GM19395 (cell line): ENCODE measurements around the gene VASH2.
"Not testable (repeated sequence)": the region's sequence is repeated elsewhere in the genome, so short reads cannot be mapped to it uniquely, and the experiment has no call there.

ENCODE experiments used
- ATAC-seq: cut with Tn5 transposase; IDR thresholded peaks from one replicate; pipeline ENCODE4 v1.9.1; 2021; ENCODE audit warnings: mild to moderate bottlenecking, moderate library complexity; ENCODE audit not compliant: unreplicated experiment

The VASH2 gene

DNA sequence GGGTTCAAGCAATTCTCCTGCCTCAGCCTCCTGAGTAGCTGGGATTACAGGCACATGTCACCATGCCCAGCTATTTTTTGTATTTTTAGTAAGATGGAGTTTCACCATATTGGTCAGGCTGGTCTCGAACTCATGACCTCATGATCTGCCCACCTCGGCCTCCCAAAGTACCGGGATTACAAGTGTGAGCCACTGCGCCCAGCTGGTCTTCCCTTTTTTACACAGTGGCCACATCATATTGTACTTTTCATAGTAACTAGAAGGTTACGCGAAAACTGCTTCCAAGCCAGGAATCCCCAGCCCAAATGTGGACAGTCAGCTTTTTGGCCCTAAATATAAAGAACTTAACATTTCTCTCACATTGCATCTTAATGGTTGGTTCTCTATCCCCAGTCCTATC, 4.2 kb downstream of the VASH2 start:
- ATAC-seq, result no peak

GRCh38 chr1:212955098-212955497, 4.8 kb downstream of the VASH2 start:
- no peak for ATAC-seq

DNA sequence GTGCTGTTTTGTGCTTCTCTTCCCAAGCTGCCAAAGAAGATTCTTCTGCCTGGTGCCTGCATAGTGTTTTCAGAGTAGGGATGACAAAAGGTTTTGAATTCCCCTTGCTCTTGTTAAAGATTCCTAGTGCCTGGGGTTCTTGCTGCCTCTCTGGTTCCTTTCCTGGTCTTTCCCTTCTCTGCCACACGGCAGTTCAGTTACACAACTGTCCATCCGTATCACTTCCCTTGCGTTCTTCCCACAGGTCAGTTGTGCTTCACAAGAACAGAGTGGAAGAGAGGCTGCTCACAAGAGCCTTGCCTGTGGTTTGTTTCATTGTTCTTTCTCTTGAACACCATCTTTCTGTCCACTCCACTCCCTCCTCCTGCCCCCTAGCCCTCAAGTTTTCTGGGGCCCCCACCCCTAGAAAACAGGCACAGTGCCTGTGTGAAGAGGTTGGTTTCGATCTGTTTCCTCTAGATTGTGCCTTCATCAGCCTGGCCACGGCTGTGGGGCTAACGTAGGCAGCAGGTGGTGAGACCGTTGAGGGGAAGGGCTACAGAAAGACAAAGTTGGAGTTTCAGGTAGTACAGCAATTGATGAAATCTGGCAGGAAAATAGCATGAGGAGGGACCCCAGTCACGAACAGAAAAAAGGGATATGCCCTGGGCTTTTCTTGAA, 5.8 kb downstream of the VASH2 start:
- ATAC-seq, result peak; percentile 25

DNA sequence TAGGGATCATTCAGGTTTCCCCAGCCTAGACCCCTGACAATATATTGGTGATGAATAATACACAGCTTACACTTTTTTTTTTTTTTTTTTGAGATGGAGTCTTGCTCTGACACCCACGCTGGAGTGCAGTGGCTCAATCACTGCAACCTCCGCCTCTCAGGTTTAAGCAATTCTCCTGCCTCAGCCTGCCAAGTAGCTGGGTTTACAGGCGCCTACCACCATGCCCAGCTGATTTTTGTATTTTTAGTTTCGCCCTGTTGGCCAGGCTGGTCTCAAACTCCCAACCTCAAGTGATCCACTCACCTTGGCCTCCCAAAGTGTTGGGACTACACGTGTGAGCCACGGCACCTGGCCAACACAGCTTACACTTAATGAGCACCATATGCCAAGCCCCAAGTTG, 7.2 kb downstream of the VASH2 start:
- ATAC-seq, result no peak

GRCh38 chr1:212958175-212958574, 7.8 kb downstream of the VASH2 start:
- no peak for ATAC-seq

GRCh38 chr1:212959266-212960220, 9.2 kb downstream of the VASH2 start:
- ATAC-seq, result peak; percentile 83

GRCh38 chr1:212960932-212961331, 10.6 kb downstream of the VASH2 start:
- no peak for ATAC-seq

GRCh38 chr1:212962509-212962908, 12.2 kb downstream of the VASH2 start:
- ATAC-seq, result no peak

GRCh38 chr1:212964102-212964501, 13.8 kb downstream of the VASH2 start:
- ATAC-seq, result no peak

DNA sequence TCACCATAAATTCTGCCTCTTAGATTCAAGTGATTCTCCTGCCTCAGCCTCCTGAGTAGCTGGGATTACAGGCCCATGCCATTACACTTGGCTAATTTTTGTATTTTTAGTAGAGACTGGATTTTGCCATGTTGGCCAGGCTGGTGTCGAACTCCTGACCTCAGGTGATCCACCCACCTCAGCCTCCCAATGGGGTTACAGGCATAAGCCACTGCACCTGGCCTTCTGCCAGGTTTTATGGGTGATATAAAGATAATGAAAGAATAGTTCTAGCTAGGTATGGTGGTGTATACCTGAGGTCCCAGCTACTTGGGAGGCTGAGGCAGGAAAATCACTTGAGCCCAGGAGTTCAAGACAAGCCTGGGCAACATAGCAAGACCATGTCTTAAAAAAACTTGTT, 14.7 kb downstream of the VASH2 start:
- ATAC-seq, result not testable (repeated sequence)

DNA sequence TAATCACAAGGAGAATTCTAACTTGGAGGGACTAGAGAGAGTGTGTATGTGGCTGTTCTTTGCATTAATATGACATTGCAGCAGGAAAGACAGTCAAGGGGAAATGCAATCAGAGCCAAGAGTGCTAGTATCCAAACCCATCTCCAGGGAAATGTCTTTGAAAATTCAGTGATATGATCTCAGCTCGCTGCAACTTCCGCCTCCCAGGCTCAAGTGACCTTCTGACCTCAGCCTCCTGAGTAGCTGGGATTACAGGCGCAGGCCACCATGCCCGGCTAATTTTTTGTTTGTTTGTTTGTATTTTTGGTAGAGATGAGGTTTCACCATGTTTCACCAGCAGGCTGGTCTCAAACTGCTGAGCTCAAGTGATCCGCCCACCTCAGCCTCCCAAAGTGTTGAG, 16.3 kb downstream of the VASH2 start:
- no peak for ATAC-seq

DNA sequence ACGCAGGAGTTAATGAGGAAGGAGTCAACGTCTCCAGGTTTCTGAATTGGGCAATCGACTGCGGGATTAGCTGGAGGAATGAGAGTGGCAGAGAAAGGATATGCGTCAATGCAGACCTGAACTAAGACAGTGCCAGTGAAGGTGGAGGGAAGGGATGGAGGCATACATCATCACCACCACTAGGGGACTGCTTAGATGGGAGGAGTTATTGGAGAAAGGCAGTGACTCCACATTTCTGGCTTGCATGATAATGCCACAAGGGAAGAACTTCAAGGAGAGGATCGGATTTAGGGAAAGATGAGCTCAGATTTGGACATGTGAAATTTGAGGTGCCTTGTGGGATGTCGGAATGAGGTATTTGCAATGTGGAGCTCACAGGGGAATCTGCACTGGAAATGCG, 17.5 kb downstream of the VASH2 start:
- no peak for ATAC-seq

GRCh38 chr1:212968368-212968863, 18.1 kb downstream of the VASH2 start:
- peak; percentile 86 for ATAC-seq

- no peak for ATAC-seq
Observed at GRCh38 chr1:212970085-212970484, 19.7 kb downstream of the VASH2 start.

GRCh38 chr1:212971312-212971711, 21.0 kb downstream of the VASH2 start:
- no peak for ATAC-seq

DNA sequence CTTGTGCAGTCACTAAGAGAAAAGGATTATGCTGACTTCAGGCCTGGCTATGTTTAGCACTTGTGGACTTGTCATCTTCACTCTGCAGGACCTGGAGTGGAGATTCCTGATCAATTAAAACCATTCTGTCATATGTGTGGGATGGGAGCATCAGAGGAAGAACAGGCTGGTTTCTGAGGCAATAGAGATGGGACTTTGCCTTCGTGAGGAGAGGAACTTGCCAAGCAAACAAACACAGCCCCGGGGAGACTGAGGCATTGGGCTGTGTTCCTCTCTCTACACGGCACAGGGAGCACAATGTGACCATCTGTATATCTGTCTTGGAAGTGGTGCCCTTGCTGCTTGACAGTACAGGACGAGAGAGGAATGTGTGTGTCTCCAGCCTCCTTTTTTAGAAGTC, 23.1 kb downstream of the VASH2 start:
- no peak for ATAC-seq

- no peak for ATAC-seq
Observed at GRCh38 chr1:212973899-212974298, 23.6 kb downstream of the VASH2 start.

- ATAC-seq, result no peak
Observed at GRCh38 chr1:212974711-212975110, 24.4 kb downstream of the VASH2 start.

DNA sequence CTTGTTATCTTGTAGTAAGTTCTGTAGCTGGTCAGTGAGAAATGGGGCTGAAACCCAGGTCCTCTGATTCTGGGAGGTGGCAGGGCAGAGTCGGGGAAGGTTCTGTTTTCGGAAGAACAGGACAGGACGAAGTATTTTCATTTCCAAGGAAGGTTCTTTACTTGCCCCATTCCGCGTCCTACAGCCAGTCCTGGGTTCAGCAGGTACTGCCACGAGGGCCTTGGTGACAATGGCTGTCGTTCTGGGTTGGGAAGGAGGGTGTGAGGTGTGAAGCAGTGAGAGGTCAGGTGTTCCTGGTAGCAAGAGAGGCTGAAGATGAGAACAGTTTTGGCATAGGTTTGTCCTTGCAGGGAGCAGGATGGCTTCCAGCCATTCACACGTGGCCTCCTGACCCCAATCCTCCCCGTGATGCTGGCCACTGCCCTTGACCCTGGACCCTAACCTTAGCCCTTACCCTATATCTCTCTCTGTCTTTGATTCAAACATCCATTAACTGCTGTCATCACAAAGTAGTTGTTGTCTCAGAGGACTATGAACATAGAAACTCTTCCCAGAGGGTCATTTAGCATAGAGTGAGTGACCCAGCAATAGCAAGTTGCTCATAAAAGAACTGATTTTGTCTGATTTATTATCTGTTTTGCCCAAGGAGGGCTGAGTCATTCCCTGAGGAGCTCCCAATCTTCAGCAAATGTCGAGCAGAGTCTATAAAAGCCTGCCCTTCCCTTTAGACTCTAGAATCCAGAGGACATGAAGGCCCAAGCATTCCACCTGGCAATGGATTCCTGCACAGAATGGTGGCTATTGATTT, 25.0 kb downstream of the VASH2 start:
- no peak for ATAC-seq

- no peak for ATAC-seq
Observed at GRCh38 chr1:212976586-212976985, 26.2 kb downstream of the VASH2 start.
